Activated CD8-positive, alpha-beta T cell treated with anti-CD3 and anti-CD28 coated beads for 36 hours (primary cell): ENCODE data around the gene ATIC. TPM values are rescaled to one million over a fixed set of nuclear protein-coding genes. Genes with fewer than 3 reads are reported as not detected.
"Not testable (repeated sequence)": the region's sequence is repeated elsewhere in the genome, so short reads cannot be mapped to it uniquely, and the experiment has no call there.

Experiments
- ATAC-seq: fragments of 200-7000 bp; cut with Tn5 transposase; one replicate; pipeline ENCODE4 v1.10.0; 2021; ENCODE audit warnings: mild to moderate bottlenecking, moderate library complexity
- CTCF ChIA-PET: fragments of 350-600 bp; sonication (Branson Sonifier 250); formaldehyde crosslinking; loops from one replicate; lab custom pipeline; 2021; ENCODE audit warnings: antibody characterized with exemption; lab: Charles Lee
- POLR2A ChIA-PET: fragments of 350-600 bp; sonication (Branson Sonifier 250); formaldehyde crosslinking; loops from one replicate; lab custom pipeline; 2021; ENCODE audit warnings: antibody characterized with exemption; lab: Charles Lee
- DNase-seq: peaks from one replicate; pipeline ENCODE4 v3.0.0-alpha.2; 2020
- H3K27ac Mint-ChIP-seq: one replicate; pipeline ENCODE4 v1.8.0; 2021; ENCODE audit warnings: mild to moderate bottlenecking, mixed read lengths
- H3K27me3 Mint-ChIP-seq: one replicate; pipeline ENCODE4 v1.8.0; 2021; ENCODE audit warnings: mixed read lengths
- H3K36me3 Mint-ChIP-seq: one replicate; pipeline ENCODE4 v1.8.0; 2021; ENCODE audit warnings: low read depth, mixed read lengths
- H3K4me1 Mint-ChIP-seq: one replicate; pipeline ENCODE4 v1.8.0; 2021; ENCODE audit warnings: low read depth, mixed read lengths
- H3K4me3 Mint-ChIP-seq: one replicate; pipeline ENCODE4 v1.8.0; 2021; ENCODE audit warnings: mild to moderate bottlenecking, moderate library complexity, mixed read lengths
- H3K9me3 Mint-ChIP-seq: one replicate; pipeline ENCODE4 v1.8.0; 2021; ENCODE audit warnings: mixed read lengths
- CTCF ChIP-seq: fragments of 200-600 bp; IDR thresholded peaks from one replicate; pipeline ENCODE4 v1.8.0; 2022; ENCODE audit warnings: antibody characterized with exemption, mild to moderate bottlenecking
- intact Hi-C: fragments of 100-400 bp; cut with micrococcal nuclease; formaldehyde crosslinking; loops from one replicate; pipeline ENCODE4 v1.10.0; 2022
- total RNA-seq, 2 experiments: library from RNA; stranded (reverse); gene quantifications; one replicate each; pipeline ENCODE4 v1.2.3, GENCODE V29; 2021

ATIC gene
- total RNA-seq, 2 experiments from 2014 or later, result 309 to 319 TPM

GRCh38 chr2:215288112-215288815 lies 23.6 kb upstream of the ATIC start:
- intact Hi-C loops, result no loop called here
- TF ChIP-seq CTCF, result no peak
- DNase-seq, result no peak
- POLR2A ChIA-PET, result no interaction called here
- Mint-ChIP-seq H3K27ac (no peak overlapping the region), H3K27me3 (peaks cover 2% of the 10 kb centered on the region), H3K4me1 (no peaks in the 10 kb centered on the region), H3K9me3 (no peaks in the 10 kb centered on the region), H3K4me3 (no peak overlapping the region), H3K36me3 (no peaks in the 10 kb centered on the region)
- ATAC-seq, result no peak
- CTCF ChIA-PET, result interaction anchor here (1.0 to 1.2 kb wide), 2 partner anchors 18 to 24 kb away, joined by 3 to 4 read pairs; no protein-coding TSS in a partner anchor

- Mint-ChIP-seq H3K27me3 (peaks cover 2% of the 10 kb centered on the region), H3K4me3 (no peak overlapping the region), H3K4me1 (no peaks in the 10 kb centered on the region), H3K9me3 (no peaks in the 10 kb centered on the region), H3K27ac (no peak overlapping the region), H3K36me3 (no peaks in the 10 kb centered on the region)
- CTCF ChIA-PET, result no interaction called here
- DNase-seq (no peak), ATAC-seq (no peak)
- no peak for TF ChIP-seq CTCF
- intact Hi-C loops, result no loop called here
- POLR2A ChIA-PET, result no interaction called here
Observed at GRCh38 chr2:215290980-215291599, 20.8 kb upstream of the ATIC start.

GRCh38 chr2:215293879-215294278 lies 18.0 kb upstream of the ATIC start:
- no peaks in the 10 kb centered on the region for H3K4me1 Mint-ChIP-seq
- DNase-seq, result no peak
- ATAC-seq, result no peak
- no peaks in the 10 kb centered on the region for H3K9me3 Mint-ChIP-seq
- intact Hi-C loops, result no loop called here
- CTCF ChIA-PET, result no interaction called here
- H3K4me3 Mint-ChIP-seq, result no peak overlapping the region
- TF ChIP-seq CTCF, result no peak
- H3K27ac Mint-ChIP-seq, result no peak overlapping the region
- H3K36me3 Mint-ChIP-seq, result no peaks in the 10 kb centered on the region
- POLR2A ChIA-PET, result no interaction called here
- peaks cover 2% of the 10 kb centered on the region for H3K27me3 Mint-ChIP-seq

DNA sequence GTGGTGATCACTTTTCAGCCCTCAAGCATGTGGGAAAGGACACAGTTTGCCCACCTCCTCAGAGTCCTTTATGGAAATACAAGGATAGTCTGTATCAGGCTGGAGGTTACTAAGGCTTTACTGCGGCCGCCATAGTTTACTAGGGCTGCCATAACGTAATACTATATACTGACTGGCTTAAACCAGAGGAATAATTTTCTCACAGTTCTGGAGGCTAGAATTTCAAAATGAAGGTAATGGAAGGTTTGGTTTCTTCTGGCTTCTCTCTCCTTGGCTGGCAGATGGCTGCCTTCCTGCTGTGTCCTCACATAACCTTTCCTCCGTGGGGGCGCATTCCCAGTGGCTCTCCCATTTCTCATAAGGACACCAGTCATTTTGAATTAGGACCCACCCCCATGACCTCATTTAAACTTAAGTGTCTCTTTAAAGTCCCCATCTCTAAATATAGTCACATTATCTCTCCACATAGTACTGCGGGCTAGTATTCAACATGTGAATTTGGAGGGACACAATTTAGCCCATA lies 12.5 kb upstream of the ATIC start:
- Mint-ChIP-seq H3K27me3 (no peaks in the 10 kb centered on the region), H3K4me1 (no peaks in the 10 kb centered on the region), H3K27ac (no peak overlapping the region), H3K4me3 (no peak overlapping the region), H3K9me3 (peaks cover 3% of the 10 kb centered on the region), H3K36me3 (peaks cover 4% of the 10 kb centered on the region)
- no peak for ATAC-seq
- ChIA-PET POLR2A (no interaction called here), CTCF (no interaction called here)
- intact Hi-C loops, result no loop called here
- no peak for TF ChIP-seq CTCF
- no peak for DNase-seq

DNA sequence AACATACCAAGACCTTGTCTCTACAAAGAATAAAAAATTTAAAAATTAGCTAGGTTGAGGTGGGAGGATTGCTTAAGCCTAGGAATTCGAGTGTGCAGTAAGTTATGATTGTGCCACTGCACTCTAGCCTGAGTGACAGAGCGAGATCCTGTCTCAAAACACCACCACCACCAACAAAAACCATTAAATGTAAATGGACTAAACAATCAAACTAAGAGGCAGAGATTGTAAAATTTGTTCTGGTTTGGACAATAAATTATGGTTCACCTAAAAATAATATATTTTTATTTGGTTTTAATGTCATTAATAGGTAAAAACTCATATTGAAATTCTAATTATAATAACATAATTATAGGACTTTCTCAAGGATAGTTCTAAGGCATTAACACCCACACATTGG lies 9.9 kb upstream of the ATIC start:
- POLR2A ChIA-PET, result no interaction called here
- TF ChIP-seq CTCF, result no peak
- Mint-ChIP-seq H3K36me3 (peaks cover 4% of the 10 kb centered on the region), H3K4me1 (no peaks in the 10 kb centered on the region), H3K9me3 (peaks cover 3% of the 10 kb centered on the region), H3K27ac (no peak overlapping the region), H3K27me3 (no peaks in the 10 kb centered on the region), H3K4me3 (no peak overlapping the region)
- CTCF ChIA-PET, result no interaction called here
- ATAC-seq (no peak), DNase-seq (no peak)
- intact Hi-C loops, result no loop called here

- peaks cover 25% of the 10 kb centered on the region for H3K4me1 Mint-ChIP-seq
- ATAC-seq, result peak; percentile 17
- H3K27me3 Mint-ChIP-seq, H3K9me3 Mint-ChIP-seq, CTCF ChIA-PET: not testable (repeated sequence)
- H3K4me3 Mint-ChIP-seq, result peak overlapping the region; percentile 86
- peak; percentile 41 for DNase-seq
- intact Hi-C loops, result loop anchor here (5.0 kb wide), 1 partner anchor 504 kb away; the partner anchor contains the start of gene BARD1
- H3K36me3 Mint-ChIP-seq, result peaks cover 34% of the 10 kb centered on the region
- peak overlapping the region; percentile 84 for H3K27ac Mint-ChIP-seq
- POLR2A ChIA-PET, result interaction anchor here (1.0 to 1.7 kb wide), 4 partner anchors 9 to 705 kb away, joined by 5 to 10 read pairs (median 5); partner anchors contain the start of gene BARD1
Observed at GRCh38 chr2:215311259-215311624, 617 bp upstream of the ATIC start.
